Panc1 (cell line): ENCODE results near the gene MUC5B.
"Not testable (repeated sequence)": the region's sequence is repeated elsewhere in the genome, so short reads cannot be mapped to it uniquely, and the experiment has no call there.

Experiments used
- POLR2AphosphoS5 ChIP-seq: IDR thresholded peaks from 2 replicates; pipeline ENCODE4 v1.6.1; 2012; ENCODE audit warnings: mild to moderate bottlenecking, low read depth, low read length, moderate library complexity
- TCF7L2 ChIP-seq: IDR thresholded peaks from 2 replicates; pipeline ENCODE4 v1.6.1; 2011; ENCODE audit warnings: mild to moderate bottlenecking, low read depth, low read length, inconsistent platforms
- TF ChIP-seq, protein P1 (sequence below): fragments of 450-650 bp; IDR thresholded peaks from 2 replicates; pipeline ENCODE4 v1.5.1; 2017; ENCODE audit warnings: mild to moderate bottlenecking

DNA sequence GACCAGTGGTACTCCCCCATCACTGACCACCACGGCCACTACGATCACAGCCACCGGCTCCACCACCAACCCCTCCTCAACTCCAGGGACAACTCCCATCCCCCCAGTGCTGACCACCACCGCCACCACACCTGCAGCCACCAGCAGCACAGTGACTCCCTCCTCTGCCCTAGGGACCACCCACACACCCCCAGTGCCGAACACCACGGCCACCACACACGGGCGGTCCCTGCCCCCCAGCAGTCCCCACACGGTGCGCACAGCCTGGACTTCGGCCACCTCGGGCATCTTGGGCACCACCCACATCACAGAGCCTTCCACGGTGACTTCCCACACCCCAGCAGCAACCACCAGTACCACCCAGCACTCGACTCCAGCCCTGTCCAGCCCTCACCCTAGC is 24.2 kb downstream of the MUC5B start:
- TF ChIP-seq, protein P1, sequence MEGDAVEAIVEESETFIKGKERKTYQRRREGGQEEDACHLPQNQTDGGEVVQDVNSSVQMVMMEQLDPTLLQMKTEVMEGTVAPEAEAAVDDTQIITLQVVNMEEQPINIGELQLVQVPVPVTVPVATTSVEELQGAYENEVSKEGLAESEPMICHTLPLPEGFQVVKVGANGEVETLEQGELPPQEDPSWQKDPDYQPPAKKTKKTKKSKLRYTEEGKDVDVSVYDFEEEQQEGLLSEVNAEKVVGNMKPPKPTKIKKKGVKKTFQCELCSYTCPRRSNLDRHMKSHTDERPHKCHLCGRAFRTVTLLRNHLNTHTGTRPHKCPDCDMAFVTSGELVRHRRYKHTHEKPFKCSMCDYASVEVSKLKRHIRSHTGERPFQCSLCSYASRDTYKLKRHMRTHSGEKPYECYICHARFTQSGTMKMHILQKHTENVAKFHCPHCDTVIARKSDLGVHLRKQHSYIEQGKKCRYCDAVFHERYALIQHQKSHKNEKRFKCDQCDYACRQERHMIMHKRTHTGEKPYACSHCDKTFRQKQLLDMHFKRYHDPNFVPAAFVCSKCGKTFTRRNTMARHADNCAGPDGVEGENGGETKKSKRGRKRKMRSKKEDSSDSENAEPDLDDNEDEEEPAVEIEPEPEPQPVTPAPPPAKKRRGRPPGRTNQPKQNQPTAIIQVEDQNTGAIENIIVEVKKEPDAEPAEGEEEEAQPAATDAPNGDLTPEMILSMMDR = not testable (repeated sequence)
- not testable (repeated sequence) for TF ChIP-seq POLR2AphosphoS5, TCF7L2
